A549 (cell line): ENCODE data around the gene ASTE1.

ENCODE experiments used
- CTCF ChIP-seq: fragments of >200 bp; sonication (Bioruptor Twin); formaldehyde crosslinking; IDR thresholded peaks from 3 replicates; pipeline ENCODE4 v1.5.1; 2016
- ESRRA ChIP-seq: fragments of 150-350 bp; IDR thresholded peaks from 2 replicates; pipeline ENCODE4 v1.6.1; 2014; ENCODE audit warnings: mild to moderate bottlenecking, low read length, borderline replicate concordance
- HEYL ChIP-seq: fragments of 250-450 bp; sonication (Bioruptor Pico); IDR thresholded peaks from 2 replicates; pipeline ENCODE4 v1.8.0; 2021; ENCODE audit warnings: mild to moderate bottlenecking, moderate library complexity
- MAFK ChIP-seq: fragments of 450-650 bp; IDR thresholded peaks from 2 replicates; pipeline ENCODE4 v1.6.1; 2014; ENCODE audit not compliant: partially characterized antibody
- MAX ChIP-seq: IDR thresholded peaks from 2 replicates; pipeline ENCODE4 v1.6.1; 2012
- ZFP36 ChIP-seq: fragments of 450-650 bp; IDR thresholded peaks from 2 replicates; pipeline ENCODE4 v1.6.1; 2014; ENCODE audit warnings: borderline replicate concordance; ENCODE audit not compliant: partially characterized antibody

GRCh38 chr3:131072099-131072559 lies 45.5 kb upstream of the ASTE1 start:
- TF ChIP-seq ESRRA (no peak), CTCF (no peak), MAX (no peak), HEYL (CRISPR knock-in tag) (no peak), ZFP36 (no peak), MAFK (no peak)
